DND-41 (cell line): Measurements from ENCODE around the gene PRC1.
"Not testable (repeated sequence)": the region's sequence is repeated elsewhere in the genome, so short reads cannot be mapped to it uniquely, and the experiment has no call there.

ENCODE experiments used
- ATAC-seq: fragments of 200-7000 bp; cut with Tn5 transposase; 3 replicates; pipeline ENCODE4 v1.9.1; 2021; ENCODE audit warnings: low read depth; ENCODE audit not compliant: insufficient read depth
- DNase-seq: peaks from one replicate; pipeline ENCODE4 v3.0.0-alpha.2; 2020
- H2AFZ ChIP-seq: 2 replicates; pipeline ENCODE4 v1.6.0; 2012; ENCODE audit warnings: low read depth, low read length
- H3K27ac ChIP-seq: 2 replicates; pipeline ENCODE4 v1.5.1; 2012; ENCODE audit warnings: low read length, inconsistent platforms
- H3K27me3 ChIP-seq: fragments of 200-600 bp; sonication (generic); 2 replicates; pipeline ENCODE4 v1.6.0; 2012; ENCODE audit warnings: low read length, mild to moderate bottlenecking, inconsistent platforms; ENCODE audit not compliant: insufficient read depth, poor library complexity
- H3K36me3 ChIP-seq: 2 replicates; pipeline ENCODE4 v1.5.1; 2012; ENCODE audit warnings: low read length, inconsistent platforms; ENCODE audit not compliant: insufficient read depth
- H3K4me1 ChIP-seq: 2 replicates; pipeline ENCODE4 v1.5.1; 2012; ENCODE audit warnings: mild to moderate bottlenecking, low read length; ENCODE audit not compliant: insufficient read depth
- H3K4me2 ChIP-seq: 2 replicates; pipeline ENCODE4 v1.6.0; 2012; ENCODE audit warnings: mild to moderate bottlenecking, moderate library complexity, low read length, inconsistent platforms; ENCODE audit not compliant: insufficient read depth
- H3K4me3 ChIP-seq, 2 experiments: fragments of 200-600 bp in 1 of 2; shearing (Covaris generic) in 1 of 2; 2 replicates each; pipeline ENCODE4 v1.5.1; 2012 to 2016; ENCODE audit warnings: inconsistent platforms in 2 of 2, low read length in 2 of 2, mild to moderate bottlenecking in 2 of 2, low read depth in 1 of 2, moderate library complexity in 1 of 2
- H3K79me2 ChIP-seq: 2 replicates; pipeline ENCODE4 v1.6.0; 2012; ENCODE audit warnings: low read length, inconsistent platforms; ENCODE audit not compliant: insufficient read depth
- H3K9ac ChIP-seq: 2 replicates; pipeline ENCODE4 v1.6.0; 2012; ENCODE audit warnings: low read depth, mild to moderate bottlenecking, inconsistent platforms, low read length, moderate library complexity
- H3K9me3 ChIP-seq: 2 replicates; pipeline ENCODE4 v1.5.1; 2012; ENCODE audit warnings: low read length, moderate library complexity, mild to moderate bottlenecking, inconsistent platforms; ENCODE audit not compliant: insufficient read depth, severe bottlenecking
- H4K20me1 ChIP-seq: 2 replicates; pipeline ENCODE4 v1.6.0; 2012; ENCODE audit warnings: low read length; ENCODE audit not compliant: insufficient read depth
- CTCF ChIP-seq: IDR thresholded peaks from 2 replicates; pipeline ENCODE4 v1.5.1; 2012; ENCODE audit warnings: borderline replicate concordance, low read length, moderate library complexity, mild to moderate bottlenecking; ENCODE audit not compliant: poor library complexity, severe bottlenecking; ENCODE audit errors: extremely low read depth
- EZH2 ChIP-seq: IDR thresholded peaks from 3 replicates; pipeline ENCODE4 v1.6.1; 2012; ENCODE audit warnings: borderline replicate concordance, low read depth, mild to moderate bottlenecking, moderate library complexity, low read length, inconsistent platforms; ENCODE audit not compliant: severe bottlenecking

The PRC1 gene

GRCh38 chr15:90924375-90924774 lies 70.0 kb downstream of the PRC1 start:
- Histone ChIP-seq H3K27me3 (no peaks in the 10 kb centered on the region), H3K79me2 (peaks cover 4% of the 10 kb centered on the region; the same call in 1 of the 2 replicates), H3K27ac (no peak overlapping the region), H4K20me1 (no peaks in the 10 kb centered on the region), H3K4me3 (no peak overlapping the region), H3K9ac (no peak overlapping the region), H3K9me3 (no peaks in the 10 kb centered on the region), H2AFZ (no peak overlapping the region), H3K4me1 (peaks cover 8% of the 10 kb centered on the region), H3K4me2 (no peak overlapping the region), H3K36me3 (peaks cover 19% of the 10 kb centered on the region)
- no peak for DNase-seq
- TF ChIP-seq CTCF (no peak), EZH2 (no peak)
- ATAC-seq, result no peak

GRCh38 chr15:90922712-90923322 lies 71.5 kb downstream of the PRC1 start:
- not testable (repeated sequence) for H3K27ac ChIP-seq, H3K9me3 ChIP-seq, H2AFZ ChIP-seq, H3K4me3 ChIP-seq, H3K4me1 ChIP-seq, H4K20me1 ChIP-seq, H3K79me2 ChIP-seq, H3K9ac ChIP-seq, H3K4me2 ChIP-seq, H3K27me3 ChIP-seq, DNase-seq, ATAC-seq
- H3K36me3 ChIP-seq, result peaks cover 35% of the 10 kb centered on the region

DNA sequence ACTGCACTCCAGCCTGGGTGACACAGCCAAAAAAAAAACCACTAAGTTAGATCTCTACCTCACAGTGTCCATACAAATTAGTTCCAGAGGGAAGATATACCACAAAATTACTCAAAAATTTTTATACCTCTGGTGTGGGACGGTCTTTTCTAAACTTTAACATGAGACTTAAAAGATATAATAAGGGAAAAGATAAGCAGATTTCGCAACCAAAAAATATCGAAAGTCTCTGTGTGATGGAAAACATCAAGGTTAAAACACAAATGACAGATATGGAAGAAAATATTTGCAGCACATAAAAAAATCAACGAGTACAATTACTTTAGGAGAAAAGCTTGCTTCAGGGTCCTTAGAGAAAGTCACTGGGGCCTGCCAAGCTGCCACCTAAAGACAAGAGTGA lies 72.4 kb downstream of the PRC1 start:
- no peak overlapping the region for H3K4me3 ChIP-seq
- ATAC-seq, result no peak
- no peaks in the 10 kb centered on the region for H3K9me3 ChIP-seq
- no peaks in the 10 kb centered on the region for H4K20me1 ChIP-seq
- TF ChIP-seq CTCF (no peak), EZH2 (no peak)
- H3K4me2 ChIP-seq, result no peak overlapping the region
- DNase-seq, result no peak
- no peaks in the 10 kb centered on the region for H3K27me3 ChIP-seq
- H2AFZ ChIP-seq, result no peak overlapping the region
- H3K9ac ChIP-seq, result no peak overlapping the region
- H3K79me2 ChIP-seq, result no peaks in the 10 kb centered on the region
- H3K4me1 ChIP-seq, result no peaks in the 10 kb centered on the region
- H3K27ac ChIP-seq, result no peak overlapping the region
- H3K36me3 ChIP-seq, result peaks cover 44% of the 10 kb centered on the region

DNA sequence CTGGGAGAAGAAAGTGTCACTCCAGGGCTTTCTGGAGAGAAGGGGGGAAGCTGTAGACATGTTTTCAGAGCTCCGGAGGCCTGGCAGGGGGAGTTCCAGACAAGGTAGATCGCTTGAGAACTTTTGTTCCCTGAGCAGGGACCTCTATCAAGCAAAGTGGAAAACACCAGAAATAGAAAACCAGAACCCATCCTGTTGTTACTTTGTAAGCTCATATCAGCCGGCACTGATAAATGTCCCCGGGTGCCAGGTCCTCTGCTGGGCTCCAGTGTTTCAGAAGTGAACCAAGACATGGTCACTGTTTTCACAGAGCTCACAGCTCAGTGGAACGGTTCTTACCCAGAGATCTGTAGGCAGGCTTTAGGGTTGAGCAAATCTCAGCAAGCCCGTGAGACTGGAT lies 75.5 kb downstream of the PRC1 start:
- Histone ChIP-seq H3K36me3 (peaks cover 71% of the 10 kb centered on the region), H3K4me1 (no peaks in the 10 kb centered on the region), H3K9ac (no peak overlapping the region), H3K79me2 (no peaks in the 10 kb centered on the region), H4K20me1 (no peaks in the 10 kb centered on the region), H2AFZ (no peak overlapping the region), H3K27ac (no peak overlapping the region), H3K27me3 (no peaks in the 10 kb centered on the region), H3K4me2 (no peak overlapping the region), H3K9me3 (no peaks in the 10 kb centered on the region), H3K4me3 (no peak overlapping the region)
- no peak for DNase-seq
- TF ChIP-seq CTCF (no peak), EZH2 (no peak)
- no peak for ATAC-seq
